HG02759 (cell line): Measurements from ENCODE around the gene AGO1.
"Not testable (repeated sequence)": the region's sequence is repeated elsewhere in the genome, so short reads cannot be mapped to it uniquely, and the experiment has no call there.

Source experiments
- ATAC-seq: cut with Tn5 transposase; IDR thresholded peaks from one replicate; pipeline ENCODE4 v1.9.1; 2021; ENCODE audit warnings: mild to moderate bottlenecking, moderate library complexity; ENCODE audit not compliant: unreplicated experiment

Gene AGO1

GRCh38 chr1:35964277-35964676, 81.3 kb downstream of the AGO1 start:
- not testable (repeated sequence) for ATAC-seq

GRCh38 chr1:35968396-35968795, 85.4 kb downstream of the AGO1 start:
- no peak for ATAC-seq

GRCh38 chr1:35971601-35972000, 88.6 kb downstream of the AGO1 start:
- no peak for ATAC-seq

- ATAC-seq: not testable (repeated sequence)
Measured at GRCh38 chr1:35972631-35973030, 89.6 kb downstream of the AGO1 start.

DNA sequence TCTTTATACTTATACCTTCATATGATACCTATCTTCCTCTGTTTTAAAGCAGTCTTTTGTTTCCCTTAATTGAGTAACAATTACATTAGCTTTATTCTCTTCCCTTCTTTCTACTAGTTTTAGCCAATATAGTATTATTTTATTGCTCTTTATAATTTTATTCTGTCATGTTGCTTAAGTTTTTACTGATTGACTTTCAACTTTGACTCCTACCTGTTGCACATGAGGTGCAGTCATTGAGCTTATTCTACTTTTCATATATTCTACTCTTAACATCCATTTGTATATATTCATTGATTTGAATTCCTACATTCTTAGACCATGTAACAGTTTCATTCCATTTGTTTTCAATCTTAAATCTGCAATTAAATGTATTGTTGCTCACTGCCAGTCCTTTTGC, 97.1 kb downstream of the AGO1 start:
- no peak for ATAC-seq
